MCF 10A (cell line): ENCODE measurements around the gene TRIM2. TPM values are rescaled to one million over a fixed set of nuclear protein-coding genes. Genes with fewer than 3 reads are reported as not detected.

Experiments
- BruUV-seq: library from RNA; stranded (reverse); fragments of 400-500 nt; replicated peaks from 2 replicates; lab custom pipeline; 2021; lab: Mats Ljungman, UMichigan
- CTCF ChIA-PET: fragments of 300-600 bp; sonication (Branson Sonifier 250); formaldehyde crosslinking; extraction: SDS; loops from one replicate; lab custom pipeline; 2021; ENCODE audit warnings: antibody characterized with exemption, inconsistent platforms; lab: Yijun Ruan, JAX
- POLR2A ChIA-PET: fragments of 300-600, 350-650 bp; sonication (Branson Sonifier 250); formaldehyde crosslinking; extraction: SDS; loops from one replicate; lab custom pipeline; 2020; ENCODE audit warnings: antibody characterized with exemption, inconsistent platforms; lab: Yijun Ruan, JAX
- DNase-seq: peaks from one replicate; pipeline ENCODE4 v3.0.0-alpha.2; 2018; ENCODE audit not compliant: unreplicated experiment
- H3K27ac Mint-ChIP-seq: one replicate; pipeline ENCODE4 v1.8.0; 2022; ENCODE audit warnings: mild to moderate bottlenecking, low read depth, mixed read lengths; ENCODE audit not compliant: unreplicated experiment
- H3K27me3 Mint-ChIP-seq: one replicate; pipeline ENCODE4 v1.8.0; 2022; ENCODE audit warnings: mixed read lengths; ENCODE audit not compliant: insufficient read depth, unreplicated experiment
- H3K36me3 Mint-ChIP-seq: one replicate; pipeline ENCODE4 v1.8.0; 2022; ENCODE audit warnings: mild to moderate bottlenecking, moderate library complexity, mixed read lengths; ENCODE audit not compliant: insufficient read depth, unreplicated experiment
- H3K4me1 Mint-ChIP-seq: one replicate; pipeline ENCODE4 v1.8.0; 2022; ENCODE audit warnings: mixed read lengths; ENCODE audit not compliant: insufficient read depth, unreplicated experiment
- H3K4me3 Mint-ChIP-seq: one replicate; pipeline ENCODE4 v1.8.0; 2022; ENCODE audit warnings: mild to moderate bottlenecking, moderate library complexity, mixed read lengths; ENCODE audit not compliant: unreplicated experiment
- H3K9me3 Mint-ChIP-seq: one replicate; pipeline ENCODE4 v1.8.0; 2022; ENCODE audit warnings: mixed read lengths; ENCODE audit not compliant: unreplicated experiment
- intact Hi-C: fragments of 100-400 bp; cut with micrococcal nuclease; formaldehyde crosslinking; loops from 2 replicates; pipeline ENCODE4 v1.14.1; 2022
- total RNA-seq: library from RNA; stranded (reverse); gene quantifications from 2 replicates; pipeline ENCODE4 v1.2.3, GENCODE V29; 2022
- TF ChIP-seq, protein P1 (sequence below): fragments of 200-600 bp; IDR thresholded peaks from one replicate; pipeline ENCODE4 v1.8.0; 2022; ENCODE audit warnings: antibody characterized with exemption, mild to moderate bottlenecking; ENCODE audit not compliant: unreplicated experiment

Gene TRIM2
- total RNA-seq, 1 experiment from 2014 or later, result 37.2 TPM

DNA sequence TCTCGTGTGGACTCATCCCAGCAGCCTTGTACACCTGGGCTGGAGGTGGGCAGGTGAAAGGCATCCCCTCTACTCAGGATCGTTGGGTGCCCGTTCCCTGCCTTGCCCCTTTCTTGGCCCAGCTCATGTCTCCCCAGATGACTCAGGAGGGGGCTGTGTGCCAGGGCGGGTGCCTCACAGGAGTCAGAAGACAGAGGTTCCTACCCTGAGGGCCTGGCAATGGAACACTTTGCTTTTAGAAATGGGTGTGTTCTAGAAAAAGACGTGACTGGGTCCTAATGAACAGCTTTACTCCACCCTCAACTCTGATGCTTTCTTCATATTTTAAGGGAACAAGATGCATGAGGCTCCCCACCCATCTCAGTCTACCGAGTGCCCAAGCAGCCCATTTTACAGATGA lies 22.5 kb upstream of the TRIM2 start:
- Mint-ChIP-seq H3K4me1 (peaks cover 18% of the 10 kb centered on the region), H3K27ac (peak overlapping the region; percentile 83), H3K4me3 (no peak overlapping the region), H3K27me3 (no peaks in the 10 kb centered on the region), H3K9me3 (no peaks in the 10 kb centered on the region), H3K36me3 (no peaks in the 10 kb centered on the region)
- BruUV-seq, result no TSS peak
- peak; percentile 89 for DNase-seq
- intact Hi-C loops, result no loop called here
- ChIA-PET POLR2A (no interaction called here), CTCF (interaction anchor here (1.6 kb wide), 1 partner anchor 11 kb away, joined by 3 read pairs; no protein-coding TSS in a partner anchor)
- TF ChIP-seq, protein P1, sequence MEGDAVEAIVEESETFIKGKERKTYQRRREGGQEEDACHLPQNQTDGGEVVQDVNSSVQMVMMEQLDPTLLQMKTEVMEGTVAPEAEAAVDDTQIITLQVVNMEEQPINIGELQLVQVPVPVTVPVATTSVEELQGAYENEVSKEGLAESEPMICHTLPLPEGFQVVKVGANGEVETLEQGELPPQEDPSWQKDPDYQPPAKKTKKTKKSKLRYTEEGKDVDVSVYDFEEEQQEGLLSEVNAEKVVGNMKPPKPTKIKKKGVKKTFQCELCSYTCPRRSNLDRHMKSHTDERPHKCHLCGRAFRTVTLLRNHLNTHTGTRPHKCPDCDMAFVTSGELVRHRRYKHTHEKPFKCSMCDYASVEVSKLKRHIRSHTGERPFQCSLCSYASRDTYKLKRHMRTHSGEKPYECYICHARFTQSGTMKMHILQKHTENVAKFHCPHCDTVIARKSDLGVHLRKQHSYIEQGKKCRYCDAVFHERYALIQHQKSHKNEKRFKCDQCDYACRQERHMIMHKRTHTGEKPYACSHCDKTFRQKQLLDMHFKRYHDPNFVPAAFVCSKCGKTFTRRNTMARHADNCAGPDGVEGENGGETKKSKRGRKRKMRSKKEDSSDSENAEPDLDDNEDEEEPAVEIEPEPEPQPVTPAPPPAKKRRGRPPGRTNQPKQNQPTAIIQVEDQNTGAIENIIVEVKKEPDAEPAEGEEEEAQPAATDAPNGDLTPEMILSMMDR, result no peak

DNA sequence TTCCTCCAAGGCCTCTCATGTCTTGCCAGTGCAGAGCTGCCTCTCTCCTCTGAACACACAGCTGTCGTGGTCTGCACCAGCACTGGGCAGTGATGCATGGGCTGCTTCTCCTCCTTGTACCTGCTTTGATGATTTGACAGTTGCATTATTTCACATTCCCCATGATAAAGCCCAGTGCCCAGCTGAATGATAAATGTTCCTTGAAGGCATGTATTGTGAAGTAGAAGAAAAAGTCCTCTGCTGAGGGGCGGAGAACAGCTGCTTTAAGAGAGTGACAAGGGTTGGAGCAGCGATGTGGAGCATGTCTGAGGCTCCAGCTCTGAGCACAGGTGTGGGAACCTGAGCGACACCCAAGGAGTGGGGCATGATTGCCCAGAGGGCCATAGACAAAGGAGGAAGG lies 21.1 kb upstream of the TRIM2 start:
- Mint-ChIP-seq H3K27ac (no peak overlapping the region), H3K4me3 (no peak overlapping the region), H3K9me3 (no peaks in the 10 kb centered on the region), H3K27me3 (no peaks in the 10 kb centered on the region), H3K4me1 (peaks cover 18% of the 10 kb centered on the region), H3K36me3 (no peaks in the 10 kb centered on the region)
- no peak for DNase-seq
- POLR2A ChIA-PET, result no interaction called here
- BruUV-seq, result no TSS peak
- intact Hi-C loops, result no loop called here
- CTCF ChIA-PET, result interaction anchor here (0.6 kb wide), 1 partner anchor 133 kb away, joined by 3 read pairs; no protein-coding TSS in a partner anchor
- TF ChIP-seq, protein P1, result no peak

DNA sequence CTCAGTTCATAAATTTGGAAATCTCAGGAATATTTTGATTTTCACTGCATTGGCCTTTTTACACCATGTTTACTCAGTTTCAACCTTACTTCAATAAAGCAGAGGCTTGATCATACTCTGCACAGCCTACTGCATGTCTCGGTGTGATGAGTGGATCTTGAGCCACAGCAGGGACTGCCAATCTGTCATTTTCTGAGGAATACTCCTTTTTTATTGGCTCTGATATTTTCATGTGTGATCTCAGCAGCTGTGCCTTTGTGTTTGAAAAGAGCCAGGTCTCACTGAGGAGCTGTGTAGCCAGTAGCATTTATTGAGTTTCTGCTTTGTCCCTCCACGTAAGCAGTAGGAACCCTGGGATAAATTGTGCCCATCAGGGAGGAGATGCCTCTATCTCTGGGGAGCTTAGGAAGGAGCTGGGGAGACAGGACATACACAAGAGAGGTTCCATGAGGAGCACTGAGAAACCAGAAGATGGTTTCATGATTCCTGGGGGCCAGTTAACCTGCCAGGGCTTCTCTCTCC lies 18.9 kb upstream of the TRIM2 start:
- no peak overlapping the region for H3K4me3 Mint-ChIP-seq
- no peaks in the 10 kb centered on the region for H3K27me3 Mint-ChIP-seq
- intact Hi-C loops, result no loop called here
- H3K36me3 Mint-ChIP-seq, result no peaks in the 10 kb centered on the region
- DNase-seq, result no peak
- POLR2A ChIA-PET, result no interaction called here
- peaks cover 26% of the 10 kb centered on the region for H3K4me1 Mint-ChIP-seq
- TF ChIP-seq, protein P1, result no peak
- no peaks in the 10 kb centered on the region for H3K9me3 Mint-ChIP-seq
- H3K27ac Mint-ChIP-seq, result no peak overlapping the region
- BruUV-seq, result no TSS peak
- CTCF ChIA-PET, result interaction anchor here (0.9 kb wide), 1 partner anchor 40 kb away, joined by 4 read pairs; no protein-coding TSS in a partner anchor

DNA sequence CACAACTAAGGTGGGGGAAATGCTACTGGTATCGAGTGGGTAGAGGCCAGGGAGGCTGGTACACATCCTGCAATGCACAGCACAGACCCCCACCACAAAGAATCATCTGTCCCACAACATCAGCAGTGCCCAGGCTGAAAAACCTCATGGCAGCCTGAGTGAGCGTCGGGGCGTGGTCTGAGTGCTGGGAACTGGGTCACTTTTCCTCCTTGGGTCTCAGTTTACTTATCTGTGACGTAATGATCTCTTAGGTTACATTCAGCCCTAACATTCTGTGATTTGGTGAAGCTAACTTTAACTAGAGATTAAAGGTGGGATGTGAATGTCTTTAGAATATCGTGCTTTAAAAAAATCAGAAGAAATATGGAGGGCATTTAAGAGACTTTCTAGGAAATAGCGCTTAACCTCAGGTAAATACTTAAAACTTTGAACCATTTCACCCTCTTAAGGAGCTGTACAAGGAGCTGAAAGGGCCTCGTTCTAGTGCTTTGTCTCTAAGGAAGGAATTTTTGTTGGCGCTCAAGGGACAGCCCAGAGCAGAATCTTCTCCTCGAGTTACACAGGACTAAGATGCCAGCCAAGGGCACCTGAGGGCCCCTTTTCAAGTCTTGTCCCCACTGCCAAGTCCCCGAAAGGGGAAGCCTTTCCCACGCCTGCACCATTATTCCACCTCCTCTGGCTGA lies 18.1 kb upstream of the TRIM2 start:
- POLR2A ChIA-PET, result no interaction called here
- no peak for DNase-seq
- Mint-ChIP-seq H3K27ac (no peak overlapping the region), H3K4me3 (no peak overlapping the region), H3K36me3 (no peaks in the 10 kb centered on the region), H3K4me1 (peaks cover 22% of the 10 kb centered on the region), H3K9me3 (no peaks in the 10 kb centered on the region), H3K27me3 (no peaks in the 10 kb centered on the region)
- intact Hi-C loops, result no loop called here
- CTCF ChIA-PET, result interaction anchor here (0.9 kb wide), 1 partner anchor 41 kb away, joined by 4 read pairs; no protein-coding TSS in a partner anchor
- no TSS peak for BruUV-seq
- TF ChIP-seq, protein P1, result no peak
